ENCODE data around the gene ZCCHC14.
"Not testable (repeated sequence)": the region's sequence is repeated elsewhere in the genome, so short reads cannot be mapped to it uniquely, and the experiment has no call there.

ZCCHC14 gene

DNA sequence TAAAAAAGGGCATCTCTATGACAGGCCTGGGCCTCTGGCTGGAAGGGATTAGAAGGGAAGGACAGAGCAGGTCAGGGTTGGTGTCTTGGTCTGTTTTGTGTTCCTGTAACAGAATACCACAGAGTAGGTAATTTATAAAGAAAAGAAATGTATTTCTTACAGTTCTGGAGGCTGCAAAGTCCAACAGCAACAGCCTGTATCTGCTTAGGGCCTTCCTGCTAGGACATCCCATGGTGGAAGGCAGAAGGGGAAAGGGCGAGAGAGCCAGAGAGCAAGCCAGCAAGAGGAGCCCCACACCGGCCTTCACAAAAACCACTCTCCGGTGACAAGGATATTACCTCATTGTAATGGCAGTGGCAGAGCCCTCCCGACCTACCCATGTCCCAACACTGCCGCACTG lies 11.1 kb downstream of the ZCCHC14 start:
- H3K4me3 Mint-ChIP-seq, H3K4me1 Mint-ChIP-seq, H3K9me3 Mint-ChIP-seq, H3K36me3 Mint-ChIP-seq, H3K27ac Mint-ChIP-seq, ATAC-seq: not testable (repeated sequence)
- H3K27me3 Mint-ChIP-seq = peaks cover 34% of the 10 kb centered on the region

DNA sequence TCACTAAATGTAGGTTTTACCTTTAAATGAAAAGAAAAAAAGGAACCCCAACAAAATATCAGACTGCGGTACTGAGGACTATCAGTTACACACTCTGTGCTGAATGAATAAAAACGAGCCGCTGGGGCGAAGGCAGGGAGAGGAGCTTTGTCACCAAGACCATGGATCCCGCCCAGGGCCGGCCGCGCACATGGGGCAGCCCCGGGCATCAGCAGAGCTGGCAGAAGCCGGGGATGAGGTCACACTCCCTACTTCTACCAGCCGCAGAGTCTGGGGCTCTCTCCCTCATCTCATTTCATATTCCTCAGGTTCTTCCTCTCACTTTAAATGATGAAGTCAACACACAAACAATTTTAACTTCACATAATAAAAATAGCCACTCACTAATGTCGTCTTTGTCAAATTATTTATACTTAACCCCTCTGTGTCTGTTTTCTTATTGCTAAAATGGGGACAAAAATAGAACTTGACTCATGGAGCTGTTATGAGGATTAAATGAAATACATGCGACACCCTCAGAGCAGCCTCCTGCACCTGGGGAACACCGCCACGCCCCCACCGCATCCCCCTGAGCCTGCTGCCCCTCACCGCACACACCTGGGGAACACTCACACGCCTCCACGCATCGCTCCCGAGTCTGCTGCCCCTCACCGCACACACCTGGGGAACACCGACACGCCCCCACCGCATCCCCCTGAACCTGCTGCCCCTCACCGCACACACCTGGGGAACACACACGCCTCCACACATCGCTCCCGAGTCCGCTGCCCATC lies 15.4 kb downstream of the ZCCHC14 start:
- not testable (repeated sequence) for H3K9me3 Mint-ChIP-seq, H3K4me3 Mint-ChIP-seq, H3K36me3 Mint-ChIP-seq, H3K4me1 Mint-ChIP-seq, H3K27ac Mint-ChIP-seq, ATAC-seq
- peaks cover 74% of the 10 kb centered on the region for H3K27me3 Mint-ChIP-seq

DNA sequence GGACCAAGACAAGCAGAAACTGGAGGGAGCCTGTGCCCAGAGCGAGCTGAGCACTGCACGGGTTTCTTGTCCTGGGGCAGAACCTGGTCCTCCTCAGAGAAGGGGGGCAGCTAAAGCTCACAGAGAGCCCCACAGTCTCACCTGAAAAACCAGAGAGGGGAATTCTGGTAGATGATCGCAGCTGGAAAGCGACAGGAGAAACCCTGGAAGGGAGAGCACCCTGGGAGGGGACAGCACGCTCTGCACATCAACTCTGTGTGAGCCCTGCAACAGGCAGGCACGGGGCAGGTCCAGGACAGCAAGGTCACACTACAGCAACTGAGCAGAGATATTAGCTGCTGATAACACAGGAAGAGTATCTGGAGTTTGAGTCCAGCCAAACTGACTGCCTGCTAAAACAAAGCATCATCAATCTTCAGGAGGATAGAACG lies 18.2 kb downstream of the ZCCHC14 start:
- Mint-ChIP-seq H3K27me3 (peaks cover 71% of the 10 kb centered on the region), H3K36me3 (peaks cover 10% of the 10 kb centered on the region), H3K4me3 (no peak overlapping the region), H3K9me3 (no peaks in the 10 kb centered on the region), H3K27ac (no peak overlapping the region), H3K4me1 (peaks cover 6% of the 10 kb centered on the region)
- no peak for ATAC-seq

DNA sequence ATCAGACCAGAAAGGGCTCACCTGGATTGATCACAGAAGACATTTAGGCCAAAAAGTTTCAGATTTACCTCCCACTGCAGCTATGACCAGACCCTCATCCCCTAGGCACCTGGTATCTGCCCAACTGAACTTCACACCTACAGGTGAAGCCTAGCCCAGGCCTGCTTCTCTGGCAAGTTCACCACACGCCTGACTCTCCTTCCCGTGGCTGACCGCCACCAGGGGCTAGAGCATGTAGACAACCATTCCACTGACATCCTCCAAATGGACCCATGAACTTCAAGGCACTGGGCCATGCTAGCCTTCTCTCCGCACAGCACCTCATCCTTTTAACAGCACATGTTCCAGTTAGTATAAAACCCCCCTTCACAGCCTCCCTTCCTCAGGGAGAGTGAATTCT lies 18.8 kb downstream of the ZCCHC14 start:
- H3K9me3 Mint-ChIP-seq = no peaks in the 10 kb centered on the region
- no peak overlapping the region for H3K27ac Mint-ChIP-seq
- no peak overlapping the region for H3K4me3 Mint-ChIP-seq
- H3K27me3 Mint-ChIP-seq = peaks cover 77% of the 10 kb centered on the region
- H3K36me3 Mint-ChIP-seq = peaks cover 10% of the 10 kb centered on the region
- H3K4me1 Mint-ChIP-seq = peaks cover 6% of the 10 kb centered on the region
- ATAC-seq = no peak

DNA sequence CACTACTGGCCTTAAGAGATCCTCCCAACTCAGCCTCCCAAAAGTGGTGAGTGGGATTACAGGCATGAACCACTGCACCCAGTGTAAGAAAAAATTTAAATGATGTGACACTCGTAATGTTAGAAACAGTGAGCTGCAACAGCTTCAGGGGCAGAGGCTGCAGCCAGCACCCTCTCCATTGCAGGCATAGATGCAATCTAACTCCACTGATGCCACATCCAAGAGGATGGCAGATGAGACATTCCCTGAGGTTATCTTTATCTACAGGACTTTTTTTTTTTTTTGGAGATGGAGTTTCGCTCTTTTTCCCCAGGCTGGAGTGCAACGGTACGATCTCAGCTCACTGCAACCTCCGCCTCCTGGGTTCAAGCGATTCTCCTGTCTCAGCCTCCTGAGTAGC lies 19.9 kb downstream of the ZCCHC14 start:
- Mint-ChIP-seq H3K36me3 (peaks cover 10% of the 10 kb centered on the region), H3K9me3 (no peaks in the 10 kb centered on the region), H3K27me3 (peaks cover 76% of the 10 kb centered on the region), H3K27ac (no peak overlapping the region), H3K4me3 (no peak overlapping the region), H3K4me1 (peaks cover 5% of the 10 kb centered on the region)
- ATAC-seq = no peak

DNA sequence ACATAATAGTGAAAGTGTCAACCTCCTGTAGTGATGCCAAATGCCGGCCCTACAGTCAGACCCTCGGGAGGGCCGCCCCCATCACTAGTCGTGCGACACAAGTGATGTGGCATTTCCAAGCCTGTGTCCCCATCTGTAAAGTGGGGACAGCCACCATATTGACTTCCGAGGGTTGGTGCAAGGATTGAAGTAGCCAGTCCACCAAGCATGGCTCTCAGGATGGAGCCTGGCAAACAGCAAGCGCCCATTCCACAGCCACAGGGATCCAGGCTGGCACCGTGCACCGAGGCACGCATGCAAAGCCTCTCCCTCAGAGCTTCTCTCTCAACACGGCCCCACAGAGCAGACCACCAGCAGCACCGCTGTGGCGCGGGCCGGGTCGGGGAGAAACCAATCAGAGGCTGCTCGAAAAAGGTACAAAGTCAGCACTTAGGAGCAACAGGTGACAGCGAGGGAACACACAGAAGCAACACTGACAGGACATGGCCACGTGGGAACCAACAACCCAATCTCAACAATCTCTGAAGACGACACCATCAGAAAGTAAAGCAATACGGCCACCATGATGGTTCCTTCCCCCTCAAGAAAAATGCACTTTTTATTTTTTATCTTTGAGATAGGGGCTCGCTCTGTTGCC lies 20.6 kb downstream of the ZCCHC14 start:
- Mint-ChIP-seq H3K4me3 (no peak overlapping the region), H3K27me3 (peaks cover 69% of the 10 kb centered on the region), H3K36me3 (peaks cover 10% of the 10 kb centered on the region), H3K9me3 (no peaks in the 10 kb centered on the region), H3K27ac (no peak overlapping the region), H3K4me1 (no peaks in the 10 kb centered on the region)
- no peak for ATAC-seq

DNA sequence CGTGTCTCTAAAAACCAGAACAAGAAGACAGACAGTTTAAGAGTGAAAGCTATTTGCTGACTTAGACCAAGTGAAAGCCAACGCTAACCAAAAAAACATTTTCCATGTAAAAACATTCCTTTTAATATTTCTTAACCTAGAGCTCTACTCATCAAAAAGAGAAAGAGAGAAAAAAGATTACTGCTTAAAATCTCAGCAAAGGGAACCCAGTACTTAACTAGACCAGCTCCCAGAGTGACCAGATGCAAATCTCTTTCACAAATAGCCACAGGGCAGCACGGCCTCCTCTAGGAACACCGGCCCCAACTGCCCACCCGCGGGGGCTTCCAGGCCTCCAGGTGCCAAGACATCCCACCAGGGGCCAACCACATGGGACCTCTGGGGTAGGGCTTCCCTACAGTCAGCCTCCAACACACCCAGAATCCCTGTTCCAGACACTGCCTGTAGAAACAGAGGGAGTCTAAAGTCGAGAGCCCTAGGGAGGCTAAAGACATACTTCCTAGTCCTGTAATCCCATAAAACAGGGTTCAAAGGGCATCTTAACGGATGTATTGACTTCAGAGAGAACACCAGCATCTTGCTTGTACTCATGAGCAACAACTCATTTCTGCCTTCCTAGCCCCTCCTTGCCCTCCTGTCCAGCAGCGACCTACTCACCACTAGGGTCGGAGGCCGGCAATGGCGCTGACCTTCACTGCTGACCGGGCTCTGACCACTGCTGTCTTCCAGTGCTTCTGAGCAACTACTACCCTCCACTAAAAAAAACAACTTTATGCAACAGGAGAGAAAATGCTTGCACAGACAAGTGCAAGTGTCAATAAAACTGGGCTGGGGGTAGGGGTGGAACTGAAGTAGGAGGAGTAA lies 21.3 kb downstream of the ZCCHC14 start:
- no peaks in the 10 kb centered on the region for H3K9me3 Mint-ChIP-seq
- H3K4me3 Mint-ChIP-seq = no peak overlapping the region
- ATAC-seq = no peak
- H3K4me1 Mint-ChIP-seq = no peaks in the 10 kb centered on the region
- H3K27me3 Mint-ChIP-seq = peaks cover 63% of the 10 kb centered on the region
- no peak overlapping the region for H3K27ac Mint-ChIP-seq
- H3K36me3 Mint-ChIP-seq = peaks cover 10% of the 10 kb centered on the region

DNA sequence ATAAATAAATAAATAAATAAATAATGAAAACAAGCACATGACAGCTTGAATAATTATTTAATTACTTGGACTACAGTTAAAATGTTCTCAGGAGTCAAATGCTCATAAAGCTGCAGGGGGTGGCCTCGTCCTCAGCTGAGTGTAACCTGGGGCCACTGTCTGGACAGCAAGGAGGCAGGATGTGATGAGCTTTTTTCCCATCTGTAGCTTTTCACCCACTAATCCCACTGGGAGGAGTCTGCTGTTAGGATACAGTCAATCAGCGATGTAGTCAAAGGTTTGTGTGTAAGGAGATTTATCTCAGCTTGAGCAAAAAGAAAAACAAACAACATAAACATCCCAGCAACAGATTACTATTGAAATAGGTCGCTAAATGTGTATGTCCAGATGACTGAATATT lies 22.5 kb downstream of the ZCCHC14 start:
- Mint-ChIP-seq H3K9me3 (no peaks in the 10 kb centered on the region), H3K27me3 (peaks cover 51% of the 10 kb centered on the region), H3K27ac (no peak overlapping the region), H3K4me1 (peaks cover 2% of the 10 kb centered on the region), H3K4me3 (no peak overlapping the region), H3K36me3 (peaks cover 10% of the 10 kb centered on the region)
- no peak for ATAC-seq

DNA sequence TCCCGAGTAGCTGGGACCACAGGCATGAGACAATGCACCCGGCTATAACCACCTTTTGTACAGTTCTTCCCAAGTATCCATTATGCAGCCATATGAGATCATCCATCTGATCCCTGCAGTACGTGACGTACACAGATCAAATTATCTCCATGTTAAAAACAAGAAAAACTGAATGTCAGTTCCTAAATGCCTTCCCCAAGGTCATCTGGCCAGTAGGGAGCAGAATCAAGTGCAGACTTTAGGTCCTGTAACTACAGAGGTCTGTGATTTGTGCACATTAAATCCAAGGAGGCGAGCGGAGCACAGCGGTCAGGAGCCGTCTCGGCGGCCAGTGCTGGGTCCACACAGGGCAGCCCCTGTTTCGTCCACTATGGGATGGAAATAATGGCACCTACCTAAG lies 23.7 kb downstream of the ZCCHC14 start:
- no peak for ATAC-seq
- H3K36me3 Mint-ChIP-seq = peaks cover 2% of the 10 kb centered on the region
- H3K9me3 Mint-ChIP-seq = no peaks in the 10 kb centered on the region
- peaks cover 39% of the 10 kb centered on the region for H3K27me3 Mint-ChIP-seq
- H3K4me3 Mint-ChIP-seq = no peak overlapping the region
- H3K4me1 Mint-ChIP-seq = peaks cover 14% of the 10 kb centered on the region
- no peak overlapping the region for H3K27ac Mint-ChIP-seq

DNA sequence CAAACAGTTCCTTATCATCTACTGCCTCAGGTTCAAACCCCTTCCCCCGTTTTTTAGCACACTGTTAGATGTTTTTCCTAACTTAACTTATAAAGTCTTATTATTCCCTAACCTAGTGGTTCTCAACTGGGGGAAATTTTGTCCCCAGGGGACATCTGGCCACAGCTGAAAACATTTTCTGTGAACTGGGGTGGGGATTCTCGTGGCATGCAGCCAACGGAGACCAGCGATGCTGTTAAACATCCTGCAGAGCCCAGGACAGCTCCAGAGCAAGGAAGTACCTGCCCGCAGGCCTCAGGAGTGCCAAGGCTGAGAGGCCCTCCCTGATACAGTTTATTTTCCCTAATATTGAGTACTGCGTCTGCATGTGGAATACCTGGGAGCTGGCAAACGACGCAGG lies 24.3 kb downstream of the ZCCHC14 start:
- peaks cover 20% of the 10 kb centered on the region for H3K4me1 Mint-ChIP-seq
- H3K4me3 Mint-ChIP-seq = no peak overlapping the region
- no peaks in the 10 kb centered on the region for H3K36me3 Mint-ChIP-seq
- H3K27me3 Mint-ChIP-seq = peaks cover 33% of the 10 kb centered on the region
- no peak for ATAC-seq
- no peaks in the 10 kb centered on the region for H3K9me3 Mint-ChIP-seq
- no peak overlapping the region for H3K27ac Mint-ChIP-seq

DNA sequence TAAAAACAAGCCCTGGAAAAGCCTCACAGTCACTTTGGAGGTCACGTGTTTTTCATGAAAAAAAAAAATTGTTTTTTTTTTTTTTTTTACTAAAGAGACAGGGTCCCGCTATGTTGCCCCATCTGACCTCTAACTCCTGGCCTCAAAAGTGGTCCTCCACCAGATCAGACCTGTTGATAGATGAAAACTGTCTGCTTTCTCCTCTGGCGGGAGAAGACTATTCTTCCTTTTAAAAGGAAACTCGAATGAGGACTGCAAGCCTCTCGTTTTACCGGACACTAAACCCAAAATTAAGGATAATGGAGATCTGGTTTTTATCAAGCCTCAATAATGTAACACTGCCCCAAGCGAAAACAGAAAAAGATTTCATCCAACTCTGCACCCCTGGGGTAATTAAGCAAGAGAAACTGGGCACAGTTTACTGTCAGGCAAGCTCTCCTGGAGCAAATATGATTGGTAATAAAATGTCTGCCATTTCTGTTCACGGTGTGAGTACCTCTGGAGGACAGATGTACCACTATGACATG lies 25.8 kb downstream of the ZCCHC14 start:
- peaks cover 19% of the 10 kb centered on the region for H3K27me3 Mint-ChIP-seq
- no peak overlapping the region for H3K4me3 Mint-ChIP-seq
- H3K4me1 Mint-ChIP-seq = peaks cover 22% of the 10 kb centered on the region
- no peaks in the 10 kb centered on the region for H3K9me3 Mint-ChIP-seq
- ATAC-seq = no peak
- H3K36me3 Mint-ChIP-seq = no peaks in the 10 kb centered on the region
- H3K27ac Mint-ChIP-seq = no peak overlapping the region

DNA sequence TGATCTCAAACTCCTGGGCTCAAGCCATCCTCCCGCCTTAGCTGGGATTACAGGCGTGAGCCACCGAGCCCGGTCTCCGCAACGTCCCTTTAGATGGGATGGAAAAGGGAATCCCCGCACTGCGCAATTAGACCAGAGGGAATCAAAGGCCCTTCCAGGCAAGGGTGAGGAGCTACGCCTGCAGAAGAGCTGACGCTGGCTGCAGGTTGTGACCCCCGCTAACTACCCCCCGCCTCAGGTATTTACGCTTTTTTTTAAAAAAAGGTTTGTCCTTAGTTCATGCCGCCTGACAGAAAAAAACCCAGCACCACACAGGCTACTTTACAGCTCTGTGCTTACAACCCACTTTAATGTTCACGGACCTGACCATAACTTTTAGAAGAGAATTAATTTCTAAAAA lies 26.9 kb downstream of the ZCCHC14 start:
- Mint-ChIP-seq H3K4me3 (no peak overlapping the region), H3K36me3 (no peaks in the 10 kb centered on the region), H3K9me3 (no peaks in the 10 kb centered on the region), H3K27me3 (peaks cover 17% of the 10 kb centered on the region), H3K27ac (no peak overlapping the region), H3K4me1 (peaks cover 28% of the 10 kb centered on the region)
- no peak for ATAC-seq

DNA sequence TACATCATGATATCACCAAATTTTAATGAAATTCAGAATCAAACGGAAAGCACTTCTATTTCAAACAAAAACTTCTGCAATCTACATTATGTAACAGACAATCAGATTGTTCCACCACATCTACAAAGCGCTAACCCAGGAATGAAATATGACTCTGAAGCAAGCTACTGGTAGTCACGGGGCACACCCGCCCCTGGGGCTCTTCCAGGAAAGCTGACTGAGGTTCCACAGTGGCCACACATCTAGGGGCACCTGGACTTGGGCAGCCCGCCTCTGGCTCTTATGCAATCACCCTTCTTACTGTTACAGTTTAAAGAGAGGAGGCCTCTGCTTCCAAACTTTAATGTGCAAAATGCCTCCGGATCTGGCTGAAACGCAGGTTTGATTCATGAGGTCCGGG lies 27.5 kb downstream of the ZCCHC14 start:
- Mint-ChIP-seq H3K4me1 (peaks cover 28% of the 10 kb centered on the region), H3K36me3 (no peaks in the 10 kb centered on the region), H3K27ac (peak overlapping the region; percentile 78), H3K4me3 (peak overlapping the region; percentile 63), H3K9me3 (no peaks in the 10 kb centered on the region), H3K27me3 (peaks cover 16% of the 10 kb centered on the region)
- no peak for ATAC-seq

DNA sequence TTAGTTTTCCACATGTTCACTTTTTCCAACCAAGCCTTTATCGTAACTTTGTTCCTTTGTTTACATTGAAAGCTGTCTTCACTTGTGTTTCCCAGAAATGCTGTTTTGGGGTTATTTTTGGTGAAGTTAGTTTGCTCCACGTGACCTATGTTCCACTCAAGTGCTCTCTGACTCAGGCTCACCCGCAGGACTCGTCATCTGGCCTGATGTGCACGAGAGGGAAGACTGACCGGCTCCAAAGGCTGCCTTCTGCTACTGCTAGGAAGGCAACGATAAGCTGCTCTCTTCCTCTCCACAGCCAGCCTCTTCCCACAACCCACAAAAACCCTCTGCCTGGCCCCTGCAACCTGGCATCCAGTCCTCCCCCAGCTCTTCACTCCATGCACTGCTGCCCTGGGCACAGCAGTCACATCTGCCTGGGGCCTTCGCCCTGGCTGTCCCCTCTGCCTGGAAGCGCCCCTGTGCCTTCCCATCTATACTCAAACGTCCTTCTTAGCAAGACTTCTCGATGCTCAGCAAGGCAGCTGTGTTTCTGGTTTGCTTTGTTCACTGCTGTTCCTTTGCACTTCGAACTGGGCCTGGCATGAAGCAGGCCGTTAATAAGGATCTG lies 28.0 kb downstream of the ZCCHC14 start:
- peak overlapping the region; percentile 78 for H3K27ac Mint-ChIP-seq
- peaks cover 11% of the 10 kb centered on the region for H3K27me3 Mint-ChIP-seq
- H3K9me3 Mint-ChIP-seq = no peaks in the 10 kb centered on the region
- no peaks in the 10 kb centered on the region for H3K36me3 Mint-ChIP-seq
- peak; percentile 88 for ATAC-seq
- H3K4me3 Mint-ChIP-seq = peak overlapping the region; percentile 63
- peaks cover 28% of the 10 kb centered on the region for H3K4me1 Mint-ChIP-seq

Data from stimulated activated memory B cell treated with anti-CD40 and anti-IgM and Interleukin-4, amounts not matched to agents 10 μg/mL and 1 μg/mL and 100 μg/mL, for 72 hours (primary cell).